ENCODE results near the gene SPTLC3. TPM values are rescaled to one million over a fixed set of nuclear protein-coding genes. Genes with fewer than 3 reads are reported as not detected.

Gene SPTLC3
- polyA plus RNA-seq, 1 of the 3 experiments (the other 2 are of a cell fraction), result 0.02 TPM

GRCh38 chr20:13159889-13160288, 151.1 kb downstream of the SPTLC3 start:
- H2AFZ ChIP-seq (ENCODE audit: low read depth), result no peak overlapping the region
- H3K36me3 ChIP-seq (replicated peaks in 1 of 2; ENCODE audit: control insufficient read depth in 1 of 2, insufficient read depth in 2 of 2, low read length in 1 of 2), result no peaks in the 10 kb centered on the region
- H3K27ac ChIP-seq (ENCODE audit: low read depth in 2 of 2, low read length in 1 of 2), result no peak overlapping the region
- POLR2A ChIA-PET, result no interaction called here
- WGBS (ENCODE audit: low lambda C conversion rate), result 32% methylated on average over 9 of the region's 9 CpGs
- H3K79me2 ChIP-seq (ENCODE audit: insufficient read depth), result no peaks in the 10 kb centered on the region
- H3K4me1 ChIP-seq (ENCODE audit: control insufficient read depth in 1 of 2, insufficient read depth in 2 of 2, low read depth in 1 of 2, low read length in 1 of 2), result no peaks in the 10 kb centered on the region
- no peak overlapping the region for H3K4me2 ChIP-seq
- H3K9me2 ChIP-seq, result no peaks in the 10 kb centered on the region
- H3K4me3 ChIP-seq (ENCODE audit: low read depth in 2 of 2, low read length in 1 of 2), result no peak overlapping the region
- no peaks in the 10 kb centered on the region for H3F3A ChIP-seq (replicated peaks; ENCODE audit: insufficient read depth)
- H3K9ac ChIP-seq, result no peak overlapping the region
- CTCF ChIA-PET, result no interaction called here
- no peak for DNase-seq
- H3K27me3 ChIP-seq (ENCODE audit: insufficient read depth), result no peaks in the 10 kb centered on the region
- no peaks in the 10 kb centered on the region for H4K20me1 ChIP-seq (ENCODE audit: insufficient read depth)
- no peak for TF ChIP-seq RXRA (IDR thresholded peaks at IDR 0.05; ENCODE audit: borderline replicate concordance, low read depth)
- no peak for TF ChIP-seq GABPA (IDR thresholded peaks at IDR 0.05; ENCODE audit: low read depth)
- no peak for TF ChIP-seq POLR2AphosphoS5 (IDR thresholded peaks at IDR 0.05; ENCODE audit: low read depth, low read length)
- no peak for TF ChIP-seq JUND (IDR thresholded peaks at IDR 0.05)
- no peak for TF ChIP-seq TEAD4 (IDR thresholded peaks at IDR 0.05; ENCODE audit: borderline replicate concordance, insufficient read depth)
- no peak for TF ChIP-seq TAF1 (IDR thresholded peaks at IDR 0.05; ENCODE audit: borderline replicate concordance, low read depth, low read length)
- no peak for TF ChIP-seq FOXJ3 (CRISPR knock-in tag; IDR thresholded peaks at IDR 0.05)
- no peaks in the 10 kb centered on the region for H3K9me3 ChIP-seq

GRCh38 chr20:13165203-13165602, 156.4 kb downstream of the SPTLC3 start:
- Histone ChIP-seq H3F3A (replicated peaks; ENCODE audit: insufficient read depth) (no peaks in the 10 kb centered on the region), H3K27ac (ENCODE audit: low read depth in 2 of 2, low read length in 1 of 2) (no peak overlapping the region), H3K27me3 (ENCODE audit: insufficient read depth) (no peaks in the 10 kb centered on the region), H3K36me3 (replicated peaks in 1 of 2; ENCODE audit: control insufficient read depth in 1 of 2, insufficient read depth in 2 of 2, low read length in 1 of 2) (no peaks in the 10 kb centered on the region), H3K9me3 (no peaks in the 10 kb centered on the region), H4K20me1 (ENCODE audit: insufficient read depth) (no peaks in the 10 kb centered on the region), H3K9ac (no peak overlapping the region), H3K4me3 (ENCODE audit: low read depth in 2 of 2, low read length in 1 of 2) (no peak overlapping the region), H3K79me2 (ENCODE audit: insufficient read depth) (no peaks in the 10 kb centered on the region), H2AFZ (ENCODE audit: low read depth) (no peak overlapping the region), H3K4me2 (no peak overlapping the region), H3K4me1 (ENCODE audit: control insufficient read depth in 1 of 2, insufficient read depth in 2 of 2, low read depth in 1 of 2, low read length in 1 of 2) (no peaks in the 10 kb centered on the region), H3K9me2 (no peaks in the 10 kb centered on the region)
- ChIA-PET POLR2A (no interaction called here), CTCF (no interaction called here)
- 20% methylated on average over 4 of the region's 4 CpGs for WGBS (ENCODE audit: low lambda C conversion rate)
- DNase-seq, result no peak
- TF ChIP-seq USF1 (IDR thresholded peaks at IDR 0.05; ENCODE audit: borderline replicate concordance, low read depth) (no peak), EZH2phosphoT487 (IDR thresholded peaks at IDR 0.05; ENCODE audit: borderline replicate concordance, low read depth) (no peak), TAF1 (IDR thresholded peaks at IDR 0.05; ENCODE audit: borderline replicate concordance, low read depth, low read length) (no peak), GABPA (IDR thresholded peaks at IDR 0.05; ENCODE audit: low read depth) (no peak), FOXM1 (IDR thresholded peaks at IDR 0.05; ENCODE audit: low read depth) (no peak), SMC3 (IDR thresholded peaks at IDR 0.05; ENCODE audit: low read depth, low read length) (no peak), MEF2A (IDR thresholded peaks at IDR 0.05; ENCODE audit: borderline replicate concordance, low read depth) (no peak), FOSL2 (IDR thresholded peaks at IDR 0.05; ENCODE audit: borderline replicate concordance, low read depth) (no peak), POLR2AphosphoS5 (IDR thresholded peaks at IDR 0.05; ENCODE audit: low read depth, low read length) (no peak)

GRCh38 chr20:13166011-13166410, 157.2 kb downstream of the SPTLC3 start:
- TF ChIP-seq CHD2 (IDR thresholded peaks at IDR 0.05; ENCODE audit: low read length, partially characterized antibody) (no peak), RXRA (IDR thresholded peaks at IDR 0.05; ENCODE audit: borderline replicate concordance, low read depth) (no peak), TEAD4 (IDR thresholded peaks at IDR 0.05; ENCODE audit: borderline replicate concordance, insufficient read depth) (no peak), NFIC (IDR thresholded peaks at IDR 0.05; ENCODE audit: borderline replicate concordance) (no peak), PBX3 (IDR thresholded peaks at IDR 0.05) (no peak), FOSL2 (IDR thresholded peaks at IDR 0.05; ENCODE audit: borderline replicate concordance, low read depth) (no peak), MXI1 (IDR thresholded peaks at IDR 0.05; ENCODE audit: low read depth, low read length) (no peak), TAF1 (IDR thresholded peaks at IDR 0.05; ENCODE audit: borderline replicate concordance, low read depth, low read length) (no peak), TCF12 (IDR thresholded peaks at IDR 0.05) (no peak), RCOR1 (IDR thresholded peaks at IDR 0.05; ENCODE audit: low read length) (no peak), POLR2AphosphoS5 (IDR thresholded peaks at IDR 0.05; ENCODE audit: low read depth, low read length) (no peak), FOXJ3 (CRISPR knock-in tag; IDR thresholded peaks at IDR 0.05) (no peak), JUND (IDR thresholded peaks at IDR 0.05) (no peak), FOXM1 (IDR thresholded peaks at IDR 0.05; ENCODE audit: low read depth) (no peak)
- Histone ChIP-seq H3K27me3 (ENCODE audit: insufficient read depth) (no peaks in the 10 kb centered on the region), H3K9me2 (no peaks in the 10 kb centered on the region), H4K20me1 (ENCODE audit: insufficient read depth) (no peaks in the 10 kb centered on the region), H3K4me2 (no peak overlapping the region), H3K36me3 (replicated peaks in 1 of 2; ENCODE audit: control insufficient read depth in 1 of 2, insufficient read depth in 2 of 2, low read length in 1 of 2) (no peaks in the 10 kb centered on the region), H3K4me1 (ENCODE audit: control insufficient read depth in 1 of 2, insufficient read depth in 2 of 2, low read depth in 1 of 2, low read length in 1 of 2) (no peaks in the 10 kb centered on the region), H3K9ac (no peak overlapping the region), H3K9me3 (no peaks in the 10 kb centered on the region), H3F3A (replicated peaks; ENCODE audit: insufficient read depth) (no peaks in the 10 kb centered on the region), H3K27ac (ENCODE audit: low read depth in 2 of 2, low read length in 1 of 2) (no peak overlapping the region), H2AFZ (ENCODE audit: low read depth) (no peak overlapping the region), H3K79me2 (ENCODE audit: insufficient read depth) (no peaks in the 10 kb centered on the region), H3K4me3 (ENCODE audit: low read depth in 2 of 2, low read length in 1 of 2) (no peak overlapping the region)
- DNase-seq, result no peak
- CTCF ChIA-PET, result no interaction called here
- WGBS (ENCODE audit: low lambda C conversion rate), result 51% methylated on average over 5 of the region's 5 CpGs
- POLR2A ChIA-PET, result no interaction called here

Data from SK-N-SH (cell line).